T-helper 1 cell treated with Interleukin-12 subunit alpha and Interleukin-12 subunit beta and Interleukin-4 antibody, amounts not matched to agents 30 μg/mL and 1 μg/mL, for 36 hours (primary cell): ENCODE data around the gene CD2AP.

ENCODE experiments used
- H3K27ac Mint-ChIP-seq: one replicate; pipeline ENCODE4 v1.8.0; 2021; ENCODE audit warnings: mild to moderate bottlenecking, mixed read lengths
- H3K27me3 Mint-ChIP-seq: one replicate; pipeline ENCODE4 v1.8.0; 2021; ENCODE audit warnings: low read depth, mixed read lengths
- H3K36me3 Mint-ChIP-seq: one replicate; pipeline ENCODE4 v1.8.0; 2021; ENCODE audit warnings: low read depth, mixed read lengths
- H3K4me1 Mint-ChIP-seq: one replicate; pipeline ENCODE4 v1.8.0; 2021; ENCODE audit warnings: low read depth, mixed read lengths
- H3K4me3 Mint-ChIP-seq: one replicate; pipeline ENCODE4 v1.8.0; 2021; ENCODE audit warnings: mild to moderate bottlenecking, moderate library complexity, mixed read lengths
- H3K9me3 Mint-ChIP-seq: one replicate; pipeline ENCODE4 v1.8.0; 2021; ENCODE audit warnings: mixed read lengths

Gene CD2AP

GRCh38 chr6:47587493-47587892, 109.9 kb downstream of the CD2AP start:
- no peaks in the 10 kb centered on the region for H3K27me3 Mint-ChIP-seq
- peaks cover 2% of the 10 kb centered on the region for H3K4me1 Mint-ChIP-seq
- H3K27ac Mint-ChIP-seq: no peak overlapping the region
- no peak overlapping the region for H3K4me3 Mint-ChIP-seq
- H3K36me3 Mint-ChIP-seq: peaks cover 31% of the 10 kb centered on the region
- H3K9me3 Mint-ChIP-seq: no peaks in the 10 kb centered on the region

- Mint-ChIP-seq H3K4me3 (no peak overlapping the region), H3K9me3 (no peaks in the 10 kb centered on the region), H3K27ac (no peak overlapping the region), H3K27me3 (no peaks in the 10 kb centered on the region), H3K4me1 (peaks cover 2% of the 10 kb centered on the region), H3K36me3 (peaks cover 31% of the 10 kb centered on the region)
Observed at GRCh38 chr6:47592131-47592840, 114.7 kb downstream of the CD2AP start.

- Mint-ChIP-seq H3K9me3 (no peaks in the 10 kb centered on the region), H3K4me1 (peaks cover 2% of the 10 kb centered on the region), H3K36me3 (peaks cover 30% of the 10 kb centered on the region), H3K27me3 (no peaks in the 10 kb centered on the region), H3K27ac (no peak overlapping the region), H3K4me3 (no peak overlapping the region)
Observed at GRCh38 chr6:47593979-47594378, 116.4 kb downstream of the CD2AP start.

- Mint-ChIP-seq H3K36me3 (peaks cover 29% of the 10 kb centered on the region), H3K27ac (no peak overlapping the region), H3K9me3 (no peaks in the 10 kb centered on the region), H3K4me3 (no peak overlapping the region), H3K27me3 (no peaks in the 10 kb centered on the region), H3K4me1 (peaks cover 2% of the 10 kb centered on the region)
Observed at GRCh38 chr6:47595785-47596184, 118.2 kb downstream of the CD2AP start.

GRCh38 chr6:47598367-47598766, 120.8 kb downstream of the CD2AP start:
- Mint-ChIP-seq H3K4me3 (no peak overlapping the region), H3K27me3 (no peaks in the 10 kb centered on the region), H3K9me3 (no peaks in the 10 kb centered on the region), H3K36me3 (peaks cover 27% of the 10 kb centered on the region), H3K4me1 (peaks cover 2% of the 10 kb centered on the region), H3K27ac (no peak overlapping the region)

- no peak overlapping the region for H3K4me3 Mint-ChIP-seq
- no peaks in the 10 kb centered on the region for H3K27me3 Mint-ChIP-seq
- H3K36me3 Mint-ChIP-seq: peaks cover 27% of the 10 kb centered on the region
- no peak overlapping the region for H3K27ac Mint-ChIP-seq
- H3K9me3 Mint-ChIP-seq: no peaks in the 10 kb centered on the region
- H3K4me1 Mint-ChIP-seq: peaks cover 9% of the 10 kb centered on the region
Observed at GRCh38 chr6:47599512-47599911, 121.9 kb downstream of the CD2AP start.

- Mint-ChIP-seq H3K27me3 (no peaks in the 10 kb centered on the region), H3K9me3 (no peaks in the 10 kb centered on the region), H3K4me1 (peaks cover 12% of the 10 kb centered on the region), H3K4me3 (no peak overlapping the region), H3K27ac (no peak overlapping the region), H3K36me3 (peaks cover 20% of the 10 kb centered on the region)
Observed at GRCh38 chr6:47603227-47603626, 125.6 kb downstream of the CD2AP start.

- Mint-ChIP-seq H3K9me3 (no peaks in the 10 kb centered on the region), H3K36me3 (peaks cover 21% of the 10 kb centered on the region), H3K4me1 (peaks cover 12% of the 10 kb centered on the region), H3K27me3 (no peaks in the 10 kb centered on the region), H3K4me3 (no peak overlapping the region), H3K27ac (no peak overlapping the region)
Observed at GRCh38 chr6:47603995-47604394, 126.4 kb downstream of the CD2AP start.

- no peaks in the 10 kb centered on the region for H3K9me3 Mint-ChIP-seq
- no peak overlapping the region for H3K4me3 Mint-ChIP-seq
- no peaks in the 10 kb centered on the region for H3K27me3 Mint-ChIP-seq
- H3K36me3 Mint-ChIP-seq: peaks cover 33% of the 10 kb centered on the region
- no peak overlapping the region for H3K27ac Mint-ChIP-seq
- H3K4me1 Mint-ChIP-seq: no peaks in the 10 kb centered on the region
Observed at GRCh38 chr6:47621838-47622449, 144.4 kb downstream of the CD2AP start.

- Mint-ChIP-seq H3K4me1 (peaks cover 6% of the 10 kb centered on the region), H3K9me3 (no peaks in the 10 kb centered on the region), H3K27me3 (no peaks in the 10 kb centered on the region), H3K27ac (no peak overlapping the region), H3K36me3 (peaks cover 4% of the 10 kb centered on the region), H3K4me3 (no peak overlapping the region)
Observed at GRCh38 chr6:47626782-47627181, 149.2 kb downstream of the CD2AP start.

GRCh38 chr6:47628448-47629272, 151.1 kb downstream of the CD2AP start:
- Mint-ChIP-seq H3K27ac (no peak overlapping the region), H3K4me3 (no peak overlapping the region), H3K27me3 (no peaks in the 10 kb centered on the region), H3K9me3 (no peaks in the 10 kb centered on the region), H3K4me1 (peaks cover 9% of the 10 kb centered on the region), H3K36me3 (no peaks in the 10 kb centered on the region)

GRCh38 chr6:47629954-47630353, 152.4 kb downstream of the CD2AP start:
- Mint-ChIP-seq H3K27ac (no peak overlapping the region), H3K4me3 (no peak overlapping the region), H3K27me3 (no peaks in the 10 kb centered on the region), H3K4me1 (peaks cover 9% of the 10 kb centered on the region), H3K9me3 (no peaks in the 10 kb centered on the region), H3K36me3 (no peaks in the 10 kb centered on the region)

GRCh38 chr6:47630587-47630986, 153.0 kb downstream of the CD2AP start:
- Mint-ChIP-seq H3K9me3 (no peaks in the 10 kb centered on the region), H3K4me1 (peaks cover 9% of the 10 kb centered on the region), H3K4me3 (no peak overlapping the region), H3K27ac (no peak overlapping the region), H3K36me3 (no peaks in the 10 kb centered on the region), H3K27me3 (no peaks in the 10 kb centered on the region)

GRCh38 chr6:47631269-47631772, 153.7 kb downstream of the CD2AP start:
- Mint-ChIP-seq H3K4me1 (peaks cover 9% of the 10 kb centered on the region), H3K36me3 (no peaks in the 10 kb centered on the region), H3K4me3 (no peak overlapping the region), H3K27ac (no peak overlapping the region), H3K27me3 (no peaks in the 10 kb centered on the region), H3K9me3 (no peaks in the 10 kb centered on the region)

GRCh38 chr6:47631797-47632196, 154.2 kb downstream of the CD2AP start:
- Mint-ChIP-seq H3K4me3 (no peak overlapping the region), H3K27ac (no peak overlapping the region), H3K27me3 (peaks cover 1% of the 10 kb centered on the region), H3K9me3 (no peaks in the 10 kb centered on the region), H3K36me3 (no peaks in the 10 kb centered on the region), H3K4me1 (peaks cover 9% of the 10 kb centered on the region)
